Panc1 (cell line): Measurements from ENCODE around the gene TXNDC9. TPM values are rescaled to one million over a fixed set of nuclear protein-coding genes. Genes with fewer than 3 reads are reported as not detected.

ENCODE experiments used
- ATAC-seq: fragments of 200-7000 bp; cut with Tn5 transposase; 2 replicates; pipeline ENCODE4 v1.9.1; 2020; ENCODE audit warnings: mild to moderate bottlenecking, moderate library complexity
- BruUV-seq: library from RNA; stranded (reverse); fragments of 400-500 nt; replicated peaks from 2 replicates; lab custom pipeline; 2021; lab: Mats Ljungman, UMichigan
- CTCF ChIA-PET: fragments of 300-600 bp; sonication (Branson Sonifier 250); formaldehyde crosslinking; loops from one replicate; lab custom pipeline; 2022; ENCODE audit warnings: antibody characterized with exemption; lab: Charles Lee
- POLR2A ChIA-PET: fragments of 300-600 bp; sonication (Branson Sonifier 250); formaldehyde crosslinking; loops from one replicate; lab custom pipeline; 2022; ENCODE audit warnings: antibody characterized with exemption; lab: Charles Lee
- DNase-seq: peaks from one replicate; pipeline ENCODE4 v3.0.0-alpha.2; 2010; ENCODE audit warnings: low read depth, low spot score
- H3K27ac ChIP-seq: 2 replicates; pipeline ENCODE4 v1.5.1; 2011; ENCODE audit warnings: mild to moderate bottlenecking, low read length, inconsistent platforms
- H3K27me3 ChIP-seq: fragments of 200-500 bp; sonication (Bioruptor generic); 2 replicates; pipeline ENCODE4 v1.6.0; 2014; ENCODE audit warnings: low read length, inconsistent platforms; ENCODE audit not compliant: control insufficient read depth, insufficient read depth
- H3K36me3 ChIP-seq: fragments of 200-500 bp; sonication (Bioruptor generic); 2 replicates; pipeline ENCODE4 v1.5.1; 2014; ENCODE audit warnings: inconsistent platforms, mild to moderate bottlenecking, low read length, moderate library complexity; ENCODE audit not compliant: control insufficient read depth, insufficient read depth
- H3K4me1 ChIP-seq: 2 replicates; pipeline ENCODE4 v1.5.1; 2011; ENCODE audit warnings: inconsistent platforms, mild to moderate bottlenecking, low read length, moderate library complexity; ENCODE audit not compliant: control insufficient read depth, insufficient read depth
- H3K4me3 ChIP-seq, 2 experiments: 2 replicates each; pipeline ENCODE4 v1.5.1; 2011 to 2012; ENCODE audit warnings: low read depth in 2 of 2, low read length in 2 of 2, mild to moderate bottlenecking in 2 of 2, inconsistent platforms in 1 of 2, moderate library complexity in 1 of 2
- H3K9me3 ChIP-seq: fragments of 200-500 bp; sonication (Bioruptor generic); 2 replicates; pipeline ENCODE4 v1.5.1; 2014; ENCODE audit warnings: low read depth, mild to moderate bottlenecking, inconsistent platforms, low read length, moderate library complexity; ENCODE audit not compliant: control insufficient read depth, insufficient read depth
- CTCF ChIP-seq: fragments of 450-650 bp; IDR thresholded peaks from 2 replicates; pipeline ENCODE4 v1.5.1; 2017; ENCODE audit warnings: mild to moderate bottlenecking
- POLR2AphosphoS5 ChIP-seq: IDR thresholded peaks from 2 replicates; pipeline ENCODE4 v1.6.1; 2012; ENCODE audit warnings: mild to moderate bottlenecking, low read depth, low read length, moderate library complexity
- REST ChIP-seq, 2 experiments: IDR thresholded peaks; 2 replicates each; pipeline ENCODE4 v1.6.1; 2011 to 2012; ENCODE audit warnings: low read depth in 2 of 2, control low read depth in 1 of 2, low read length in 1 of 2, mild to moderate bottlenecking in 1 of 2, moderate library complexity in 1 of 2; ENCODE audit not compliant: insufficient read depth in 1 of 2
- SIN3A ChIP-seq: IDR thresholded peaks from 2 replicates; pipeline ENCODE4 v1.6.1; 2012; ENCODE audit warnings: low read depth, mild to moderate bottlenecking, low read length, moderate library complexity, borderline replicate concordance; ENCODE audit not compliant: insufficient read depth
- TCF7L2 ChIP-seq: IDR thresholded peaks from 2 replicates; pipeline ENCODE4 v1.6.1; 2011; ENCODE audit warnings: mild to moderate bottlenecking, low read depth, low read length, inconsistent platforms
- in situ Hi-C: cut with HindIII; loops from 2 replicates; pipeline ENCODE4 v1.10.0; 2016; ENCODE audit warnings: low sequenced_read_pairs, low pct_unique_long_range_greater_than_20kb
- intact Hi-C: fragments of 100-400 bp; cut with micrococcal nuclease; formaldehyde crosslinking; loops from one replicate; pipeline ENCODE4 v1.10.0; 2022; ENCODE audit not compliant: unreplicated experiment
- total RNA-seq: library from RNA; stranded (reverse); gene quantifications from one replicate; pipeline ENCODE4 v1.2.1, GENCODE V29; 2021; ENCODE audit not compliant: unreplicated experiment

TXNDC9 gene
- total RNA-seq, 1 experiment from 2014 or later, result 47.0 TPM

- no TSS peak for BruUV-seq
- POLR2A ChIA-PET, result no interaction called here
These were observed 17.9 kb upstream of the TXNDC9 start for GRCh38 chr2:99354070-99354469.

DNA sequence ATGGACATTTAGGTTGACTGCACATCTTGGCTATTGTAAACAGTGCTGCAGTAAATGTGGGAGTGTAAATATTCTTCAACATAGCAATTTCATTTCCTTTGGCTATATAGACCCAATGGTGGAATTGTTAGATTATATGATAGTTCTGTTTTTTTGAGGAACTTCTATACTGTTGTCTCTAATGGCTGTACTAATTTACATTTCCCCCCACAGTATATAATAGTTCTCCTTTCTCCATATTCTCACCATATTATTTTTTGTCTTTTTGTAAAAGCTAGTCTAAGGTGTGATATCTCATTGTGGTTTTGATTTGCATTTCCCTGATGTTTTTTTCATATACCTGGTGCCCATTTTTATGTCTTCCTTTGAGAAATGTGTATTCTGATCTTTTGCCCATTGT lies 14.1 kb upstream of the TXNDC9 start:
- no TSS peak for BruUV-seq
- Histone ChIP-seq H3K4me1 (no peaks in the 10 kb centered on the region), H3K4me3 (no peak overlapping the region), H3K27me3 (no peaks in the 10 kb centered on the region), H3K36me3 (no peaks in the 10 kb centered on the region), H3K9me3 (no peaks in the 10 kb centered on the region), H3K27ac (no peak overlapping the region)
- POLR2A ChIA-PET, result no interaction called here
- CTCF ChIA-PET, result no interaction called here
- DNase-seq (no peak), ATAC-seq (no peak)
- in situ Hi-C loops (no loop called here), intact Hi-C loops (no loop called here)
- TF ChIP-seq SIN3A, result no peak
- no peak for TF ChIP-seq CTCF
- no peak for TF ChIP-seq POLR2AphosphoS5
- no peak for TF ChIP-seq REST (IDR thresholded peaks at IDR 0.05; ENCODE audit: insufficient read depth in 1 of 2, low read depth in 2 of 2, low read length in 1 of 2)
- TF ChIP-seq TCF7L2, result no peak

More at GRCh38 chr2:99354070-99354469, 17.9 kb upstream of the TXNDC9 start:
- no peaks in the 10 kb centered on the region for H3K4me1 ChIP-seq
- ATAC-seq (no peak), DNase-seq (no peak)
- TF ChIP-seq SIN3A (no peak), REST (IDR thresholded peaks at IDR 0.05; ENCODE audit: insufficient read depth in 1 of 2, low read depth in 2 of 2, low read length in 1 of 2) (no peak), CTCF (no peak), POLR2AphosphoS5 (no peak), TCF7L2 (no peak)
- in situ Hi-C loops, result no loop called here
- intact Hi-C loops, result no loop called here
- CTCF ChIA-PET, result no interaction called here
- H3K27me3 ChIP-seq, result no peaks in the 10 kb centered on the region
- no peak overlapping the region for H3K4me3 ChIP-seq
- H3K9me3 ChIP-seq, result no peaks in the 10 kb centered on the region
- H3K27ac ChIP-seq, result no peak overlapping the region
- no peaks in the 10 kb centered on the region for H3K36me3 ChIP-seq
